Gastrocnemius medialis (tissue), 4 donors: ENCODE data around the gene TMEM125.

Experiments
- CTCF ChIP-seq, 5 experiments: fragments of 450-650 bp in 3 of 5; fragments of 200-600 bp in 2 of 5; sonication (generic) in 2 of 5; IDR thresholded peaks in 4 of 5; conservative IDR thresholded peaks in 1 of 5; 1 replicate in 4 of 5; 2 replicates in 1 of 5; pipeline ENCODE4 v1.5.1; 2016 to 2019; ENCODE audit warnings: antibody characterized with exemption in 5 of 5, mild to moderate bottlenecking in 3 of 5, moderate library complexity in 3 of 5
- POLR2A ChIP-seq, 2 donors: fragments of 450-650 bp; IDR thresholded peaks; one replicate each; pipeline ENCODE4 v1.6.1; 2017; ENCODE audit warnings: antibody characterized with exemption in 2 of 2, mild to moderate bottlenecking in 2 of 2, moderate library complexity in 2 of 2

GRCh38 chr1:43299101-43299500, 29.3 kb downstream of the TMEM125 start:
- no peak for TF ChIP-seq CTCF (IDR thresholded peaks at IDR 0.05 in 4 of 5, conservative IDR thresholded peaks at IDR 0.05 in 1 of 5)
- no peak for TF ChIP-seq POLR2A (IDR thresholded peaks at IDR 0.05)
